Right forelimb (tissue), 1 donor: ENCODE results near the gene DAB2IP.
"Not testable (repeated sequence)": the region's sequence is repeated elsewhere in the genome, so short reads cannot be mapped to it uniquely, and the experiment has no call there.

Experiments
- DNase-seq: peaks from one replicate; pipeline ENCODE4 v3.0.0-alpha.2; 2018

Gene DAB2IP

GRCh38 chr9:121627427-121627826 is 24.0 kb upstream of the DAB2IP start:
- DNase-seq: no peak

GRCh38 chr9:121628401-121628800 is 23.0 kb upstream of the DAB2IP start:
- DNase-seq: no peak

GRCh38 chr9:121631115-121631514 is 20.3 kb upstream of the DAB2IP start:
- DNase-seq: no peak

GRCh38 chr9:121631978-121632418 is 19.4 kb upstream of the DAB2IP start:
- no peak for DNase-seq

- no peak for DNase-seq
These were observed 18.2 kb upstream of the DAB2IP start for GRCh38 chr9:121633119-121633714.

- DNase-seq: no peak
These were observed 17.7 kb upstream of the DAB2IP start for GRCh38 chr9:121633736-121634135.

GRCh38 chr9:121634329-121635261 is 16.8 kb upstream of the DAB2IP start:
- DNase-seq: peak; percentile 62

- DNase-seq: no peak
These were observed 16.0 kb upstream of the DAB2IP start for GRCh38 chr9:121635300-121635876.

GRCh38 chr9:121636341-121636865 is 15.0 kb upstream of the DAB2IP start:
- DNase-seq: no peak

GRCh38 chr9:121636978-121637712 is 14.3 kb upstream of the DAB2IP start:
- DNase-seq: no peak

- DNase-seq: peak; percentile 76
These were observed 13.7 kb upstream of the DAB2IP start for GRCh38 chr9:121637713-121638220.

- DNase-seq: peak; percentile 32
These were observed 13.0 kb upstream of the DAB2IP start for GRCh38 chr9:121638399-121638798.

GRCh38 chr9:121638901-121639592 is 12.4 kb upstream of the DAB2IP start:
- no peak for DNase-seq

- DNase-seq: no peak
These were observed 11.8 kb upstream of the DAB2IP start for GRCh38 chr9:121639619-121640018.

- DNase-seq: peak; percentile 57
These were observed 11.4 kb upstream of the DAB2IP start for GRCh38 chr9:121640076-121640475.

GRCh38 chr9:121640491-121641223 is 10.8 kb upstream of the DAB2IP start:
- no peak for DNase-seq

GRCh38 chr9:121641224-121641611 is 10.2 kb upstream of the DAB2IP start:
- DNase-seq: no peak

GRCh38 chr9:121642758-121643157 is 8.7 kb upstream of the DAB2IP start:
- DNase-seq: no peak

- DNase-seq: no peak
These were observed 8.0 kb upstream of the DAB2IP start for GRCh38 chr9:121643473-121643872.

- not testable (repeated sequence) for DNase-seq
These were observed 7.4 kb upstream of the DAB2IP start for GRCh38 chr9:121644040-121644439.

GRCh38 chr9:121645003-121645402 is 6.4 kb upstream of the DAB2IP start:
- no peak for DNase-seq
